Mucosa of descending colon (tissue), 3 donors: ENCODE data around the gene S100A12. TPM values are rescaled to one million over a fixed set of nuclear protein-coding genes. Genes with fewer than 3 reads are reported as not detected.
"Not testable (repeated sequence)": the region's sequence is repeated elsewhere in the genome, so short reads cannot be mapped to it uniquely, and the experiment has no call there.

Experiments used
- ATAC-seq: fragments of 200-7000 bp; cut with Tn5 transposase; one replicate; pipeline ENCODE4 v1.9.1; 2020; ENCODE audit warnings: mild to moderate bottlenecking, moderate library complexity
- DNase-seq, 3 donors: peaks; one replicate each; pipeline ENCODE4 v3.0.0-alpha.2; 2020
- H3K36me3 ChIP-seq: fragments of 200-600 bp; one replicate; pipeline ENCODE4 v1.8.0; 2021; ENCODE audit warnings: low read depth, mild to moderate bottlenecking
- H3K4me1 ChIP-seq: fragments of 200-600 bp; one replicate; pipeline ENCODE4 v1.8.0; 2021; ENCODE audit warnings: low read depth, mild to moderate bottlenecking
- H3K4me3 ChIP-seq: fragments of 200-600 bp; one replicate; pipeline ENCODE4 v1.8.0; 2021; ENCODE audit warnings: mild to moderate bottlenecking
- H3K9me3 ChIP-seq: fragments of 200-600 bp; one replicate; pipeline ENCODE4 v1.8.0; 2021; ENCODE audit warnings: mild to moderate bottlenecking
- intact Hi-C, 2 donors: fragments of 100-400 bp; cut with DNase I in 1 of 2; cut with micrococcal nuclease in 1 of 2; formaldehyde crosslinking; loops; one replicate each; pipeline versions ENCODE4 v1.11.0 to v1.11.1; 2022; cut with DNase I, micrococcal nuclease
- total RNA-seq, 3 donors: library from RNA; stranded (reverse); fragmentation: NEBNext Ultra II Directional in 2 of 3; extraction: Animal tissue kit (Norgen Biotek cat#: 25700) in 2 of 3; gene quantifications; one replicate each; pipeline versions ENCODE4 v1.2.1 to v1.2.4, GENCODE V29; 2021 to 2023
- TF ChIP-seq, protein P1 (sequence below): fragments of 200-600 bp; IDR thresholded peaks from one replicate; pipeline ENCODE4 v1.8.0; 2022; ENCODE audit warnings: antibody characterized with exemption, mild to moderate bottlenecking
- donor health status: DM: no; HTN: no; CAD: no; lungs with moderate emphysema.
- donor health status: DM: no; HTN: no; CAD: no.
- donor health status: DM: no; HTN: yes; CAD: no.

Gene S100A12
- total RNA-seq, 3 donors from 2014 or later: 0.87 to 1.5 TPM; not detected in 1

DNA sequence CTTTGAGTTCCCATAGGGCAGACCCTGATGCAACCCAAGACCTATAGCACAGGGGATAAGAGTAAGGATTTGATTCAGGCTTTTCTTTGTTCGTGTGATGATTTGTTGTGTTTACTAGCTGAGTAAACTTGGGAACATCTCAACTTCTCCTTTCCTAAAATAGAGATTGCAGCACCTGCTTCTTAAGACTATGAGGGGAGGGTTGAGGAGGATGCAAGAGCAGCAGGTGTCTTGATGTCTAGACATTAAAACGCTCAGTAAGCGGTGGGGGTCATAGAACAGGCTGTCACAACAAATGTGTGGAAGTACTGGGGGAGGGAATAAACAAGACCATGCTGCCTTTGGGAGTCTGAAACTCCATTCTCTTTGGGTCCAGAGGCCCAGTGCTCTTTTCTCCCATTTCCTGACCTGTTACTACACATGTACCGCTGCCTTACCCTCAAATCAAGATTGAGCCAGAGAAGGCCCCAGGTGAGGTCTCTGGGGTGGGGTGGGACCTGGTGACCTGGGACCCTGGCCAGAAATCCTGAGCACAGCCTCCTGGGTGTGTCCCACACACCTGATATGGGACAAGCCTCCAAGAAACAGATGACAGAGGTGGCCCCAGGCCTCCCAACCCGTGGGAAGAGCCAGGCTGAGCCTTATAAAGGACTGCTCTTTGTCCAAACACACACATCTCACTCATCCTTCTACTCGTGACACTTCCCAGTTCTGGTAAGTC, 40.6 kb upstream of the S100A12 start, which contains the start of gene S100A7A:
S100A7A (plus strand) TSS at position 671 of the 721 bp plus-strand sequence. CDS start 1,563 bp downstream, outside the sequence.
- Histone ChIP-seq H3K4me1 (no peaks in the 10 kb centered on the region), H3K4me3 (no peak within 1 kb of the TSS), H3K36me3 (no peaks in the 10 kb centered on the region), H3K9me3 (no peaks in the 10 kb centered on the region)
- intact Hi-C loops: no loop called here
- TF ChIP-seq, protein P1, sequence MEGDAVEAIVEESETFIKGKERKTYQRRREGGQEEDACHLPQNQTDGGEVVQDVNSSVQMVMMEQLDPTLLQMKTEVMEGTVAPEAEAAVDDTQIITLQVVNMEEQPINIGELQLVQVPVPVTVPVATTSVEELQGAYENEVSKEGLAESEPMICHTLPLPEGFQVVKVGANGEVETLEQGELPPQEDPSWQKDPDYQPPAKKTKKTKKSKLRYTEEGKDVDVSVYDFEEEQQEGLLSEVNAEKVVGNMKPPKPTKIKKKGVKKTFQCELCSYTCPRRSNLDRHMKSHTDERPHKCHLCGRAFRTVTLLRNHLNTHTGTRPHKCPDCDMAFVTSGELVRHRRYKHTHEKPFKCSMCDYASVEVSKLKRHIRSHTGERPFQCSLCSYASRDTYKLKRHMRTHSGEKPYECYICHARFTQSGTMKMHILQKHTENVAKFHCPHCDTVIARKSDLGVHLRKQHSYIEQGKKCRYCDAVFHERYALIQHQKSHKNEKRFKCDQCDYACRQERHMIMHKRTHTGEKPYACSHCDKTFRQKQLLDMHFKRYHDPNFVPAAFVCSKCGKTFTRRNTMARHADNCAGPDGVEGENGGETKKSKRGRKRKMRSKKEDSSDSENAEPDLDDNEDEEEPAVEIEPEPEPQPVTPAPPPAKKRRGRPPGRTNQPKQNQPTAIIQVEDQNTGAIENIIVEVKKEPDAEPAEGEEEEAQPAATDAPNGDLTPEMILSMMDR: no peak
- ATAC-seq (no peak), DNase-seq (no peak)

DNA sequence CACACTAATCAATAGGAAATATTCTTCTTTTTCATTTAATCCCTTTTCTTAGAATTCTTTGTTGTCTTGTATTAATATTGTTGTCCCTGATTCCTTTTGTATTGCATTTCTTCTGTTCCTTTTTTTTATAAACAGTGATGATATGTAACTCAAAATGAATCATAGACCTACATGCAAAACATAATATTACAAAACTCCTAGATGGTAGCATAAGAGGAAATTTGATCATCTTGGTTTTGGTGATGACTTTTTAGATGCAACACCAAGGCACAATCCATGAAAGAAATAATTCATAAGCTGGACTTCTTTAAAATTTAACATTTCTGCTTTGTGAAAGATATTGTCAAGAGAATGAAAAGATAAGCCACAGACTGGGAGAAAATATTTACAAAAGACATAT, 38.5 kb upstream of the S100A12 start:
- not testable (repeated sequence) for H3K36me3 ChIP-seq

DNA sequence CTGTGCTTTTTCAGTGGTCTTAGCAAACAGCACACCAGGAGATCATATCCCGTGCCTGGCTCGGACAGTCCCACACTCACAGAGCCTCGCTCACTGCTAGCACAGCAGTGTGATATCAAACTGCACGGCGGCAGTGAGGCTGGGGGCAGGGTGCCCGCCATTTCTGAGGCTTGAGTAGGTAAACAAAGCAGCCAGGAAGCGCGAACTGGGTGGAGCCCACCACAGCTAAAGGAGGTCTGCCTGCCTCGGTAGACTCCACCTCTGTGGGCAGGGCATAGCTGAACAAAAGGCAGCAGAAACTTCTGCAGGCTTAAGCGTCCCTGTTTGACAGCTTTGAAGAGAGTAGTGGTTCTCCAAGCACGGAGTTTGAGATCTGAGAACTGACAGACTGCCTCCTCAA, 31.9 kb upstream of the S100A12 start:
- H3K4me1 ChIP-seq, ATAC-seq, DNase-seq, H3K9me3 ChIP-seq, intact Hi-C loops, H3K4me3 ChIP-seq, H3K36me3 ChIP-seq: not testable (repeated sequence)

More for the DNA sequence above, 38.5 kb upstream of the S100A12 start:
- H3K4me1 ChIP-seq, H3K4me3 ChIP-seq, intact Hi-C loops, ATAC-seq, H3K9me3 ChIP-seq, DNase-seq: not testable (repeated sequence)

DNA sequence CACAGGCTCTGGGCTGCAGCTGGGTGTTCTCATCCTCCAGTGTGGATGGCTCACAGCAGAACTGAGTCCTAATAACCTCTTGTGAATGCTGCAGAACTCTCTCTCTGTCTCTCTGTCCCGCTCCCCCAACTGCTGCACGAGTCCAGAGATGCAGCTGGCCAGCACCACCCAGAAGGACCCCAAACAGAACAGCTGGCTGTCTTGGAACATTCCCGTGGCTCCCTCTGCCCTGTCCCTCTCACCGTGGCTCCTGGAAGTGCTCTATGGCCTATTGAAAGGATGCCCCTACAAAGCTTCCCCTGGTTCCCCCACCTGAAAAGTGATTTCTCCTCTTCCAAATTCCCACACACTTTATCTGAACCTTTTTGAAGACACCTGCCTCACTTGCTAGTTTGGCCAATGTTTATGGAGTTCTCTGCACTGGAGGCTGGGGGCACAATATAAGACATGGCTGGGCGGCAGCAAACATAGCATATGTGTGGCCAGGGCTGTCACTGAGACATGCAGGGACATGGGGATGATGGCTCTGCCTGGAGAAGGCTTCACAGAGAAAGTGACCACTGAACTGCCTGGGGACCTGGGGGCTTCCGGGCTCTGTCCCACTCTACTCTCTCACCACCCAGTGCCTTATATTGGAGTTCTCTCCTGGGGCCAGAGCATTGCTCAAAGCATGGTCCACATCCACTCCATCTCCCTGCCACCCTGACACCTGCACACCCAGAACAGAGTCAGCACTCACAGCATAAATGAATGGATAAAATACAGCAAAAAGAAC, 30.6 kb upstream of the S100A12 start:
- H3K9me3 ChIP-seq, DNase-seq, H3K36me3 ChIP-seq, H3K4me1 ChIP-seq, H3K4me3 ChIP-seq, intact Hi-C loops, ATAC-seq: not testable (repeated sequence)

DNA sequence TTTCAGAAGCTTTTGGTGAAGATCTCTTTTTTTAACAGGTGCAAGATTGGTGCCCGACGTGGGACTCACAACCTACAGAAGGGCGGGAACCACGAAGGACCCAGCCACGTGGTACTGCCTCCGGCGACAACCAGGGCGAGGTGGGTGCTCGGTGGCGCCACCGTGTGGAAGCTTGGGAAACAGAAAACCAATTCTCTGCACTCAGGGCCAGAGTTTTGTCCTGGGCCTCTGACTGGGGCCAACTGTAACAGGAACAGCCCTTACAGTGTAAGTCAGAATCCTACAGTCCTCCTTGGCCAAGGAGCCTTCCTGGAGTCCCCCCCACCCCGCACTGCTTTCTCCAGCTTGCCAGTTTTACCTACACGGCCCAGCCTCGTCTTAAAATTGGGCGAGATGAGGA, 29.3 kb upstream of the S100A12 start:
- intact Hi-C loops: no loop called here
- Histone ChIP-seq H3K36me3 (no peaks in the 10 kb centered on the region), H3K4me3 (no peak overlapping the region), H3K9me3 (no peaks in the 10 kb centered on the region), H3K4me1 (no peaks in the 10 kb centered on the region)
- DNase-seq (peak in 2 of 3 donors; percentile 38 to 61), ATAC-seq (peak; percentile 79)
- TF ChIP-seq, protein P1: no peak

DNA sequence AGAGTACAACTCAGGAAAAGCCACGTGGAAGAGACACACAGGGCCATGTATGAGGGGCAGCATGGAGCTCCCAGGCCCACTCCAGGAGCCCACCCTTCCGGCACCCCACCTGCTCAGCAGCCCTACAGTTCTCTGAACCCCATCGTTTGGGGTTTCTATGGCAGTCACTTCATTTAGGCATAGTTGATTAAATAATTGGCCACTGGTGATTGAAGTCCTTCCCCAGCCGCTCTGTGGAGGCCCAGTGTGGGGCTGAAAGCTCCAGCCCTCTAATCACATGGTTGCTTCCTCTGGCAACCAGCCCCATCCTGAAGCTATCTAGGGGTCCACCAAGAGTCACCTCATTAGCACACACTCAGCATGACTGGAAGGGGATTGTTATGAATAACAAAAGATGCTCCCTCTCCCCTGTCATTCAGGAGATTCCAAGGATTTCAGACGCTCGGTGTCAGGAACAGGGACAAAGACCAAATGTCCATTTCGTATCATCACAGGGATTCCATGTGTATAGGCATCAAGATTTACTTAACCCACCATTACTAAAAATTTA, 28.7 kb upstream of the S100A12 start:
- ATAC-seq: no peak
- H3K9me3 ChIP-seq: no peaks in the 10 kb centered on the region
- TF ChIP-seq, protein P1: no peak
- intact Hi-C loops: no loop called here
- no peaks in the 10 kb centered on the region for H3K36me3 ChIP-seq
- DNase-seq: no peak
- H3K4me3 ChIP-seq: no peak overlapping the region
- no peaks in the 10 kb centered on the region for H3K4me1 ChIP-seq
